Measurements from ENCODE around the gene GRIN2C.
A peak's percentile ranks its signal among the peaks of the same experiment; 100 is the strongest.
"Not testable (repeated sequence)": the region's sequence is repeated elsewhere in the genome, so short reads cannot be mapped to it uniquely, and the experiment has no call there.

GRIN2C gene

GRCh38 chr17:74878658-74879057 is 19.0 kb upstream of the GRIN2C start:
- DNase-seq, result no peak

- DNase-seq, result no peak
Measured at GRCh38 chr17:74877592-74878548, 18.2 kb upstream of the GRIN2C start.

DNA sequence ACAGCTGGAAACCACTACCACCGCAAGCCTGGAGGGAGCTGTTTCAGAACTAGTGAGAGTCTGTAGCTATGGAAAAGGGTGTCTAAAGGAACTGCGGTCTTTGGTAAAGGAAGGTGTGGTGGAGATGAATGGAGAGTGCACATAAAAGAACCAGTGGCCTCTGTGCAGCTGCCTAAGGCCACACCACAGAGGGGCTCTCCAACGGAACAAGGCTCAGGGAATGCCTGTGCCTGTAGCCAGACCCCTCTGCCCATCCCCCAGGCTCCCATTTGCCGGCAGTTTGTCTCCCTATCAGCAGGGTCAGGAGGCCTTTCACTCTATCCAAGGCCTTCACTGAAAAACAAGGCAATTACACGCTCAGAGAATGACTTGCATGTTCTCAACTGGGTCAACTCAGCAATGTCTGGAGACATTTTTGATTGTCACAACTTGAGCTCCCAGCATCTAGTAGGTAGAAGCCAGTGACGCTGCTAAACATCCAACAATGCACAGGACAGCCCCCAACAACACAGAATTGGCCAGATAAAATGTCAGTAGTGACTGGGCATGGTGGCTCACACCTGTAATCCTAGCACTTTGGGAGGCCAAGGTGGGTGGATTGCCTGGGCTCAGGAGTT is 16.4 kb upstream of the GRIN2C start:
- no peak for DNase-seq

GRCh38 chr17:74875155-74875976 is 15.7 kb upstream of the GRIN2C start:
- DNase-seq, result no peak

DNA sequence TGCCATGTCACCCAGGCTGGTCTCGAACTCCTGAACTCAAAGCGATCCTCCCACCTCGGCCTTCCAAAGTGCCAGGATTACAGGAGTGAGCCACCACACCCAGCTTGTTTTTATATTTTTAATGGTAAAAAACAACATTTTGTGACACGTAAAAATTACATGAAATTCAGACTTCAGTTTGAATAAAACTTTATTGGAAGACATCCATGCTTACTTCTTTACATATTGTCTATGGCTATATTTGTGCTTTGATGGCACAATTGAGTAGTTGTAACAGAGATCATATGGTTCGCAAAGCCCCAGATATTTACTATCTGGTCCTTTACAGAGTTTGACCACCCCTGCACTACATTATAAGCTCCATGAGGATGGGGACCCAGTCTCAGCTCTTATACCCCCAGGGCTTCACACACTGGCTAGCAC is 14.9 kb upstream of the GRIN2C start:
- no peak for DNase-seq

DNA sequence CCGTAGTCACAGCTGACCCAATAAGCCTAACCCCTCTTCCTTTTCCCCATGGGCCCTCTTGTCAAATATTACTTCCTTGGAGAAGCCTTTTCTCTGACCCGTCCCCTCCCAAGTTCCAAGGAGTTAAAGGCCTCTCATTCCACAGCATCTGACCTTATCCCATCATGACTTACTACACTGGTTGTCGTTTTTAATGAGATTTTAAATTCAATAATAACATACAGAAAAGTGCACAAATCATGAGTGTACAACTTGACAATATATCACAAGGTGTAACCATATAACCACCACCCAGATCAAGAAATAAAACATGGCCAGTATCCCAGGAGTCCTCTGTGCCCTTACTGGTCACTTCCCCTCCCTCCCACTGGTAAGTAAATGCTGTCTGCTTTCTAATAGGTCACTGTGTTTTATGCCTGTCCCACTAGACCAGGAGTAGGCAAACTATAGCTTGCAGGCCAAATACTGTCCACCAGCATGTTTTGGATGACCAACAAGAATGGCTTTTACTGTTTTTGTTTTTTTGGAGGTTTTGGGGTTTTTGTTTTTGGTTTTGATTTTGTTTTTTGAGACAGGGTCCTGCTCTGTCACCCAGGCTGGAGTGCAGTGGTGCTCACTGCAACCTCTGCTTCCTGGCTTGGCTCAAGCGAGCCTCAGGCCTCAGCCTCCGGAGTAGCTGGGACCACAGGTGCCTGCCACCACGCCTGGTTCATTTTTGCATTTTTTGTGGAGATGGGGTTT is 14.4 kb upstream of the GRIN2C start:
- DNase-seq, result no peak

- peak; percentile 100 for DNase-seq
Measured at GRCh38 chr17:74873037-74873873, 13.6 kb upstream of the GRIN2C start.

DNA sequence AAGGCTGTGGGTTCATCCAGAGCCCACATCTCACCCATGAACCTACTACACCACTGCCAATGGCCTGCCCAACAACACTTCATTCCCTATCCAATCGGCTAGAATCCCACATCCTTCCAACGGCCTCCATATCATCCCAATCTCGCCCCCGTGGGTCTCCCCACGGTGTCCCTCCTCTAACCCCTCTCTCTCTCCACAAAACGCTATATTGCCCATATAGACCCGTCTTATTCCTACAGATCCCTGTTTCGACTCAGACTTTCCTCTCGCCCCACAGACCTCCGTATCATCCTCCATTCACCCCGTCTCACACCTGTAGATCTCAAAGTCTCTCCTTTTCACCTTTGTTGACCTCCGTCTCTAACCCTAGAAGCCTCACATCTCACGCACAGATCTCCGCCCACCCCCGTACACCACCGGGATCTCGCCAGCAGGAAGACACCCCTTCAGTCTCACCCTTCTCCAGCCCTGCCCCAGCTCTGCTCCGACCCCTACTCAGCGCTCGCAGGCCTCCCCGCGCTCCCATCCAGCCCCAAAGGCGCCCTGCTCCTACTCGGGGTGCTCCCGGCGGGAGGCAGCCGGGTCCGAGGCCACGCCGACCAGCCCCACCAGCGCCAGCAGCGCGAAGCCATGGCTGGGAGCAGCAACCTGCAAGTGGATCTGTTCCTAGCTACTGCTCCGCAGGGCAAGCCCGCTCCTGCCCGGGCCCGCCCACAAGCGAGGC is 12.8 kb upstream of the GRIN2C start, which contains the start of gene FDXR:
Gene FDXR (minus strand): TSS at position 682 of the 724 bp plus-strand sequence. CDS start 50 bp downstream, at position 632.
- DNase-seq, result no peak

GRCh38 chr17:74871356-74872076 is 11.8 kb upstream of the GRIN2C start:
- DNase-seq, result no peak

DNA sequence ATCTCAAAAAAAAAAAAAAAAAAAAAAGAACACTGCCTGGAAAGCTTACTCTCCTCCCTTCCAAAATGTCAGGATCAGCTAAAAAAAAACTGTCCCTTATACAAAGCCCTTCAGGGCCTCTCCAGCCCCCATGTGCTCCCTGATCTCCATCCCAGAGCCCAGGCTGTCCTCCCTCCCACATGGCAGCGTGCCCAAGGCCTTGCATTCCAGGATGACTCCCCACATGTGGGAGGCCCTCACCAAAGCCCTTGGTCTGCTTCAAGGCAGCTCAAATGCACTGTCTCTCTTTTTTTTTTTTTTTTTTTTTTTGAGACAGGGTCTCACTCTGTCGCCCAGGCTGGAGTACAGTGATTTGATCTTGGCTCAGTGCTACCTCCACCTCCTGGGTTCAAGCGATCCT is 10.8 kb upstream of the GRIN2C start:
- no peak for DNase-seq

- not testable (repeated sequence) for DNase-seq
Measured at GRCh38 chr17:74870028-74870427, 10.3 kb upstream of the GRIN2C start.

DNA sequence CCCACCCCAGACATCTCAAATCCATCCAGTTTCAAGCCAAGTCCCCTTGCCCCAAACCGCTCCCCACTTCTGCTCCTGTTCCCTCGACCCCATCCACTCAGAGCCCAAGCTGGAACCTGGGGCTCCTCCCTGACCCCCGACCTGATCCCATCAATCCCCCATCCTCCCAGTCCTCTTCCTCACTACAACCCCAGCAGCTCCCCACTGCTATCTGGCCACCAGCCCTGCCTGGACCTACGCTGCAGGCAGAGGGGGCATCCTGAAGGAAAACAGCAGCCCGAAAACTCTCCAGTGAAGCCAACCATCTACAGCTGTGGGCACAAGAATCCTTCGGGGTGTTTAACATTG is 9.2 kb upstream of the GRIN2C start:
- DNase-seq, result no peak

- no peak for DNase-seq
Measured at GRCh38 chr17:74868251-74868907, 8.7 kb upstream of the GRIN2C start.

GRCh38 chr17:74866198-74866835 is 6.6 kb upstream of the GRIN2C start:
- no peak for DNase-seq

DNA sequence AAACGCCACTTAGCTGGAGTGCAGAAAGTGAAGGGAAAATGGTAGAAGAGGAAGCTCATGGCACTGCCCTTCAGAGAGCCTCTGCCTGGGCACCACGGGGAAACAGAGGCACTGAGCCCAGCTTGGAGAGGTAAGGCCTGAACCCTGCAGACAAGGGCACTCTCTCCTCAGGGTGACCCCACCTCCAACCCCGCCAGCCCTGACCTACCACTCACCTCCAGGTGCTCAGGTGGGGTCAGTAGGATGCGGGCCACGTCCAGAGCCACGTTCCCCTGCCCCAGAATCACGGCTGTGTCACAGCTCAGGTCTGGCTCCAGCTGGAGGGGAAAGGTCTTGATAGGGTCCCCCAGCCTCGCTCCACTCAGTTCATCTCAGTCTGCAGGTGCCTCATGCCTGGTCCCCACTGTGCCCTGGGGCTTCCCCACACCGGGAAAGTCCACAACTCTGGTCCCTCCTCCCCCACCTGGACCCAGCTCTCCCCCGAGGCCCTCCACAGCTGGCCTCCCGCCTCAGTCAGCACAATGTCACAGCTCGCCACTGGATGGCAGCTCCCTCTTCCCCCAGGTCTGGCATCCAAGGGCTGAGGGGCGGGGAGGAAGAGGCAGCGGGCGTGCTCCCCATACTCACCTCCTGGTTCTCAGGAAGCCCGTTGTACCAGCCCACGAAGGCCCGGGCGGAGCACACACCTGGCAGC is 6.0 kb upstream of the GRIN2C start:
- no peak for DNase-seq

DNA sequence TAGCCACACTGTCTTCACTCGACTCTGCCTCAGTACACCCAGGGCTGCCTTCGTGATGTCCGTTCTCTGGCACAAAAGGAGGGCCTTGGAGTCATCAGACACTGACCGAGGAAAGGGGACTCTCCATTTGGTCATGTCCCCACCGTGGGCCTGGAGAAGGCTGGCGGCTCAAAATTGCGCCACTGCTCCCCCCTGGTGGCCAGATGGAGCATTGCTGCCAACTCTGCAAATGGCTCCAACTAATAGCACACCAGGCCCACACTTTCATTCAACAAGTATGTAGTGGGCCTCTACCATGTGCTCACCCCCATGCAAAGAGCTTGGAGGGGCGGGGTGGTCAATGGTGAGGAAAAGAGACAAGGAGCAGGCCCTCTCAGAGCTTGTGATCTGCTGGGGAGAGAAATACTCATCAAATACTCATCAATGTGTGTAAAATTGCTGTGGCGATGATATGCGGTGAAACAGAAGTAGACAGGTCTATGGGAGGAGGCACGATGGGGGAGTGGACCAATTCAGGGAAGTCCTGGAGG is 5.2 kb upstream of the GRIN2C start:
- no peak for DNase-seq

GRCh38 chr17:74864297-74864865 is 4.7 kb upstream of the GRIN2C start:
- no peak for DNase-seq

All from NCI-H1436 treated with DMSO at 0.1 percent for 48 hours (cell line).